Colonic mucosa (tissue), 4 donors: Measurements from ENCODE around the gene TUT7. TPM values are rescaled to one million over a fixed set of nuclear protein-coding genes. Genes with fewer than 3 reads are reported as not detected.

ENCODE experiments used
- DNase-seq: peaks from one replicate; pipeline ENCODE4 v3.0.0-alpha.2; 2020
- H3K27ac ChIP-seq: fragments of 200-600 bp; one replicate; pipeline ENCODE4 v1.8.0; 2021
- H3K27me3 ChIP-seq: fragments of 200-600 bp; one replicate; pipeline ENCODE4 v1.8.0; 2021
- H3K36me3 ChIP-seq: fragments of 200-600 bp; one replicate; pipeline ENCODE4 v1.8.0; 2021
- H3K4me1 ChIP-seq: fragments of 200-600 bp; one replicate; pipeline ENCODE4 v1.8.0; 2021; ENCODE audit warnings: mild to moderate bottlenecking
- H3K4me3 ChIP-seq: fragments of 200-600 bp; one replicate; pipeline ENCODE4 v1.8.0; 2021
- H3K9ac ChIP-seq, 2 donors: one replicate each; pipeline ENCODE4 v1.7.0; 2013; ENCODE audit warnings: control low read depth in 2 of 2, low read depth in 2 of 2, low read length in 2 of 2
- H3K9me3 ChIP-seq: fragments of 200-600 bp; one replicate; pipeline ENCODE4 v1.8.0; 2021
- intact Hi-C: fragments of 100-400 bp; cut with DNase I; formaldehyde crosslinking; loops from one replicate; pipeline ENCODE4 v1.14.1; 2022
- total RNA-seq, 2 donors: library from RNA; stranded (reverse); fragmentation: NEBNext Ultra II Directional in 1 of 2; extraction: Animal tissue kit (Norgen Biotek cat#: 25700) in 1 of 2; gene quantifications; one replicate each; pipeline ENCODE4 v1.2.1, GENCODE V29; 2021
- TF ChIP-seq, protein P1 (sequence below): fragments of 200-600 bp; IDR thresholded peaks from one replicate; pipeline ENCODE4 v1.8.0; 2022; ENCODE audit warnings: antibody characterized with exemption, mild to moderate bottlenecking
- donor health status: healthy.
- donor health status: DM: no; HTN: no; CAD: no.
- donor health status: DM: no; HTN: no; CAD: no.

Gene TUT7
- total RNA-seq, 2 donors from 2014 or later, result 31.5 to 42.4 TPM

DNA sequence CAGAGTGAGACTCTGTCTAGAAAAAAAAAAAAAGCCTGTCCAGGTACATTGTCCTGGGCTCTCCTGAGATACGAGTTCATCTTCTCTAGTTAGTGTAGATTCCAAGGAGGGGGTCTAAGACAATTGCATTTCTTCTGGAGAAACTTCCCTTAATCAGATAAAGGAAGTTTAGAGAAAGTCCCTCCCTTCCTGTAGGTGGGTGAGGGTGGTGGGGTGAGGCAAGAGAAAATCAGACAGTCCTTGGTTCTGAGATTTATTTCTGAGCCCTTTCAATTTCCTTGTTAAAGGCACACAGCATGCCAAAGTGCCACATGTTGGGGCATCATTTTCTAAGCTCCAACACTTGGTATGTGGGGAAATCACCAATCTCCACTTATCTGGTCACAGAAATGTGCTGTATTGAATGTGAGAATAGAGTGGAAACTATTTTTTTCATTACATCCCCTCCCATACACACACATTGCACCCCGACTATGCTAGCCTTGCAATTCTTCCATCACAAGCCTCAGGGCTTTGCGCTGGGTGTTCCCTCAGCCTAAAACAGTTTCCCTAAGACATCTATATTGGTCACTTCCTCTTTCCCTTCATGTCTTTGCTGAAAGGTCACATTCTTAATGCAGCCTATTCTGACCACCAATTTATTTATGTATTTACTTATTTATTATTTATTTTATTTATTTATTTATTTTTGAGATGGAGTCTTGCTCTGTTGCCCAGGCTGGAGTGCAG is 5.1 kb upstream of the TUT7 start:
- H3K27me3 ChIP-seq, result no peaks in the 10 kb centered on the region
- no peaks in the 10 kb centered on the region for H3K9me3 ChIP-seq
- H3K4me3 ChIP-seq, result no peak overlapping the region
- DNase-seq, result no peak
- intact Hi-C loops, result no loop called here
- no peaks in the 10 kb centered on the region for H3K4me1 ChIP-seq
- H3K9ac ChIP-seq, result no peak overlapping the region
- H3K27ac ChIP-seq, result no peak overlapping the region
- TF ChIP-seq, protein P1, sequence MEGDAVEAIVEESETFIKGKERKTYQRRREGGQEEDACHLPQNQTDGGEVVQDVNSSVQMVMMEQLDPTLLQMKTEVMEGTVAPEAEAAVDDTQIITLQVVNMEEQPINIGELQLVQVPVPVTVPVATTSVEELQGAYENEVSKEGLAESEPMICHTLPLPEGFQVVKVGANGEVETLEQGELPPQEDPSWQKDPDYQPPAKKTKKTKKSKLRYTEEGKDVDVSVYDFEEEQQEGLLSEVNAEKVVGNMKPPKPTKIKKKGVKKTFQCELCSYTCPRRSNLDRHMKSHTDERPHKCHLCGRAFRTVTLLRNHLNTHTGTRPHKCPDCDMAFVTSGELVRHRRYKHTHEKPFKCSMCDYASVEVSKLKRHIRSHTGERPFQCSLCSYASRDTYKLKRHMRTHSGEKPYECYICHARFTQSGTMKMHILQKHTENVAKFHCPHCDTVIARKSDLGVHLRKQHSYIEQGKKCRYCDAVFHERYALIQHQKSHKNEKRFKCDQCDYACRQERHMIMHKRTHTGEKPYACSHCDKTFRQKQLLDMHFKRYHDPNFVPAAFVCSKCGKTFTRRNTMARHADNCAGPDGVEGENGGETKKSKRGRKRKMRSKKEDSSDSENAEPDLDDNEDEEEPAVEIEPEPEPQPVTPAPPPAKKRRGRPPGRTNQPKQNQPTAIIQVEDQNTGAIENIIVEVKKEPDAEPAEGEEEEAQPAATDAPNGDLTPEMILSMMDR, result no peak
- H3K36me3 ChIP-seq, result no peaks in the 10 kb centered on the region

DNA sequence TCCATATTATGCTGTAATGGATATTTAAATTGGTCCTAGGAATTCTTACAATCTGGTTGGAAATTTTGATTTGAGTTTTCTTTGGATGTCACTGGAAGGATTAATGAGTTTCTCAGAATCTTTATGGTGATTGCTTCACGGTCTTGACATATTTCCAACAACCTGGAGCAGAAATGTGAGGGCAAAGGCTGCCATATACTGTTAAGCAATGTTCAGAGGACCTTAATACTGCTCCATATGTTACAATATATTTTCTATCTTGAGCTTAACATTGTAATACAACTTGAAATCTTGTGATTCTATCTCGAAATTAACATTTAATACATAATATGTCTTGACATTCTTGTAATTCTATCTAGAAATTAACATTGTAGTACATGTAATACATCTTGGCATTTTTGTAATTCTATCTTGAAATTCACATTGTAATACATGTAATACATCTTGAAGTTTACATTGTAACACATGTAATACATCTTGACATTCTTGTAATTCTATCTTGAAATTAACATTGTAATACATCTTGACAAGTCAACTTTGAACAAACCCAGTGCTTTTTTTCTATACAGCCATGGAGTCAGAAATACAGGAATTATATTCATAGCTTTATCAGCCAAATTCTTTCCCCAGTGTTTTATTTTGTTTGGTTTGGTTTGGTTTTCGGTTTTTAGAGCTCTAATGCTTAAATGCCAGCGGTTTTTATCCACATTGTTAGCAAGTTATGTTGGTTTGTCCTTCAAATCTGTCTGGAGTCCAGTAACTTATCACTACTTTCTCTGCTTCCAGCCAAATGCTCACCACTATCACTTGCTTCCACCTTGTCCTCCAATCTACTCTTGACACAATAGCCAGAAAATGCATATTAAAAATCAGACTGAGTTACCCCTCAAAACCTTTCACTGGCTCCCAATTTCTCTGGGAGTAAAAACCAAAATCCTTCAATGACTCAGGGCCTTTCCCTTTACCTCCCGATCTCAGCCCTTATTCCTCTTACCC is 3.0 kb upstream of the TUT7 start:
- intact Hi-C loops, result no loop called here
- Histone ChIP-seq H3K27ac (no peak overlapping the region), H3K9ac (no peak overlapping the region), H3K36me3 (no peaks in the 10 kb centered on the region), H3K9me3 (no peaks in the 10 kb centered on the region), H3K27me3 (no peaks in the 10 kb centered on the region), H3K4me1 (peaks cover 8% of the 10 kb centered on the region), H3K4me3 (no peak overlapping the region)
- DNase-seq, result no peak
- TF ChIP-seq, protein P1, result no peak

DNA sequence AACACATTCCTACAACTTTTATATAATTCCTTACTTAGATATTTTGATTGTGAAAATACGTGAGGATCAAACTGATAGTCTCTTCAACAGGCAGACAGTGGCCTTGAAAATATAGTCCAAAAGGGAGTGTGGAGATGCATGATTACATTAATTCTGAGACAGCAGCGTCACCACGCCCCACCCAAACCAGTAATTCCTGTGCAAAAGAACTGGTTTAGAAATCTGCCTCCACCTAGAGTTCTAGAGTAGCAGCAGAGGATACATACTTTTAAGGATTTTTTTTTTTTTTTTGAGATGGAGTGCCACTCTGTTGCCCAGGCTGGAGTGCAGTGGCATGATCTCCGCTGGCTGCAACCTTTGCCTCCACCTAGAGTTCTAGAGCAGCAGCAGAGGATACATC is 1.6 kb upstream of the TUT7 start:
- H3K9ac ChIP-seq, result no peak overlapping the region
- H3K9me3 ChIP-seq, result no peaks in the 10 kb centered on the region
- no peaks in the 10 kb centered on the region for H3K27me3 ChIP-seq
- TF ChIP-seq, protein P1, result no peak
- no peak overlapping the region for H3K4me3 ChIP-seq
- DNase-seq, result no peak
- no peaks in the 10 kb centered on the region for H3K36me3 ChIP-seq
- H3K4me1 ChIP-seq, result peaks cover 13% of the 10 kb centered on the region
- intact Hi-C loops, result no loop called here
- H3K27ac ChIP-seq, result no peak overlapping the region

DNA sequence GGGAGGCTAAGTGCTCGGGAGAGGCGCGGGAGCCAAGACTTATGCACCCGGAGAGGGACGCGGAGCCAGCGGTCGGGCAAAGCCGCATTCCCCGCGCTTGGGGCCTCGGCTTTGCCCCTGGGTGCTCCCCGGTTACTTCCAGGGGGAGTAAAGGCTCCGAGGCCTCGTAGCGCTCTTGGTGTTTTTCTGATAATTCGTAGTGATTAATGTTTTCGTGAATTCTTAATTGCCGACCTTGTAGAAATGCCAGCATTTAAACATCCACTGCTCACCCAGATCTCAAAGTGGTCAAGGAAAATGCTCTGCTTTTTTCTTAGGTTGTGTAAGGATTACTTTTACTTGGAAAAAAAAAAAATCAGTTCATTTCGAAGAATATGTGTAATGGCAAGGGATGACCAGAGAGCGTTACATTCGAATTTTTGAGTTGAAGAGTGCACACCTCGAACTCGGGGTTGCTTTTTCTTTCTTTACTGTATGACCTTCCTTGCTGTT is 654 bp upstream of the TUT7 start:
- H3K27ac ChIP-seq, result peak overlapping the region; percentile 97
- intact Hi-C loops, result no loop called here
- no peak for DNase-seq
- no peaks in the 10 kb centered on the region for H3K36me3 ChIP-seq
- peaks cover 13% of the 10 kb centered on the region for H3K4me1 ChIP-seq
- H3K27me3 ChIP-seq, result no peaks in the 10 kb centered on the region
- peak overlapping the region; percentile 80 for H3K9ac ChIP-seq
- H3K4me3 ChIP-seq, result peak overlapping the region; percentile 87
- H3K9me3 ChIP-seq, result no peaks in the 10 kb centered on the region
- TF ChIP-seq, protein P1, result no peak

DNA sequence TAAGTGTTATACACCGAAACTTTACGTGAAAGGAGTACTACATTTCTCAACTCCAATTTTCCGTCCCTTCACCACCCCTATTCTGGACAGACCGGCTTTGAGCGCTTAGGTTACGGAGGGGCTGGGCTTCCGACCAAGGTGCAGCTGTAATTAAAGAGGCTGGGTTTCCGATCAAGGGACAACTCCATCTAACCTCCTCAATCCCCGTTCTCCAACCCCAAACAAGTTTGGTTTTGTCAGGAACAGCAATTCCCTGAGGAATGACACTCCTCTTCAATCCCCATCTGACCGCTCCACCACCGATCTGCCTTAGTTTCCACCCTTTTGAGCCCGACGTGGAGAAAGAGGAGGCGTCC is 577 bp downstream of the TUT7 start:
- peaks cover 13% of the 10 kb centered on the region for H3K4me1 ChIP-seq
- DNase-seq, result peak; percentile 65
- no peaks in the 10 kb centered on the region for H3K9me3 ChIP-seq
- H3K4me3 ChIP-seq, result peak overlapping the region; percentile 87
- intact Hi-C loops, result no loop called here
- TF ChIP-seq, protein P1, result no peak
- no peaks in the 10 kb centered on the region for H3K27me3 ChIP-seq
- H3K36me3 ChIP-seq, result no peaks in the 10 kb centered on the region
- peak overlapping the region; percentile 74 to 89 for H3K9ac ChIP-seq
- peak overlapping the region; percentile 97 for H3K27ac ChIP-seq
